ENCODE results near the gene CDKL4. TPM values are rescaled to one million over a fixed set of nuclear protein-coding genes. Genes with fewer than 3 reads are reported as not detected.
"Not testable (repeated sequence)": the region's sequence is repeated elsewhere in the genome, so short reads cannot be mapped to it uniquely, and the experiment has no call there.

Gene CDKL4
- total RNA-seq, 5 donors from 2014 or later (not counting 1 experiment from before 2014, with no cell fraction given), result 0.32 to 0.66 (median 0.39) TPM; not detected in 2

DNA sequence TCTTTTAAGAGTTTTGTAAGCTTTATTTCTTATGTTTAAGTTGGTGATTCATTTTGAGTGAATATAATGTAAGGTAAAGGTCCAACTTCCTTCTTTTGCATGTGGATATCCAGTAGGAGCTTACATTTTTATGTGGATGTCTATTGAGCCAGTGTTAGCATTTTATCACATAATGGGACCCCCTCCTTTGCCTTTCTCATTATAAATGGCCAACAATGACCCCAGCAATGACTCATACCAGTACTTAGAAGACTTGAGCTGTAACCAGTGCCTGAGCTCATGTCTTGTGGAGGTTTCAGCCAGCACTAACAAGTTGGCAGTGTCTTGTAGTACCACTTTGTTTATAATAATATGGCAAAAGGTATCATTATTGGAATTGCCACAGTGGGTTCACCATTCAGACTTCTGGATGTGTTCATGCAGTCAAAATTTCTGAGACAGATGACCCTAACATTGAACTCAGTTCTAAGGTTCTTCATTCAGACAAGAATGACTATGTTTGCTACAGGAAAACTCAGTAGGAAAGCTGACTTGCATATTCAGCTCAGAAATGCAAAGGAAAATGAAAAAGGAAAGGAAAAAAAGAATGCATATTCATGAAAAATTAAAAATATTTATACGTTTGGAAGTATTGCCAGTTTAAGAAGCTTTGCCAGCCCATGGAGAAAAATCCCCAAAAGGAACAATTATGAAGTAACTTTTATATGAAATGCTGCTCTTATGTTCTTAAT lies 41.0 kb downstream of the CDKL4 start:
- H3K4me3 ChIP-seq (ENCODE audit: control insufficient read depth in 1 of 2, extremely low read depth in 1 of 2, low read length in 1 of 2), result no peak overlapping the region
- Mint-ChIP-seq H3K27ac (peak overlapping the region; percentile 11 to 35), H3K4me3 (no peak overlapping the region), H3K27me3 (no peaks in the 10 kb centered on the region), H3K36me3 (peaks cover 2% of the 10 kb centered on the region), H3K4me1 (peaks cover 0 to 17% (median 2%) of the 10 kb centered on the region in 3 donors), H3K9me3 (peaks cover 5 to 14% (median 6%) of the 10 kb centered on the region in 3 donors)
- ChIA-PET CTCF (interaction anchor here in 1 of 2 donors (0.6 kb wide), 1 partner anchor 58 kb away, joined by 5 read pairs; no protein-coding TSS in a partner anchor), POLR2A (interaction anchor here in 1 of 2 donors (0.5 kb wide), 1 partner anchor 90 kb away, joined by 4 read pairs; no protein-coding TSS in a partner anchor)
- no peaks in the 10 kb centered on the region for H3K9me3 ChIP-seq
- H3K4me1 ChIP-seq (ENCODE audit: control insufficient read depth in 1 of 2, extremely low read depth in 1 of 2, insufficient read depth in 2 of 2, low read length in 2 of 2), result peaks cover 0 to 3% of the 10 kb centered on the region in 2 experiments
- H3K27me3 ChIP-seq (replicated peaks in 1 of 2; ENCODE audit: control insufficient read depth in 2 of 2, extremely low read depth in 1 of 2, insufficient read depth in 2 of 2, low read length in 1 of 2), result no peaks in the 10 kb centered on the region
- WGBS (ENCODE audit: insufficient coverage), result no CpG with 5 or more reads among the region's 1 CpG
- DNase-seq (no peak), ATAC-seq (replicated peaks in 1 of 4) (no peak)
- no peaks in the 10 kb centered on the region for H3K36me3 ChIP-seq (ENCODE audit: control insufficient read depth in 2 of 2, extremely low read depth in 1 of 2, insufficient read depth in 1 of 2, low read length in 1 of 2)
- H3K27ac ChIP-seq (ENCODE audit: low read length), result no peak overlapping the region

DNA sequence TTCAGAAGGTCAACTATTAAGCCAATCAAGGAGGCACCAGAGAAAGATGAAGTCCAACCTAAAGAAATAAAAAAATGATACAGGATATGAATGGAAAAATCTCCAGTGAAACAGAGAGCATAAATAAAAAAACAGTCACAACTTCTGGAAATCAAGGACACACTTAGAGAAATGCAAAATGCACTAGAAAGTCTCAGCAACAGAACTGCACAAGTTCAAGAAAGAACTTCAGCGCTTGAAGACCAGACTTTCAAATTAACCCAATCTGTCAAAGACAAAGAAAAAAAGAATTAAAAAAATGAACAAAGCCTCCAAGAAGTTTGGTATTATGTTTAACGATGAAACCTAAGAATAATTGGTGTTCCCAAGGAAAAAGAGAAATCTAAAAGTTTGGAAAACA lies 46.8 kb downstream of the CDKL4 start:
- not testable (repeated sequence) for H3K4me1 Mint-ChIP-seq; H3K27me3 ChIP-seq (replicated peaks in 1 of 2; ENCODE audit: control insufficient read depth in 2 of 2, extremely low read depth in 1 of 2, insufficient read depth in 2 of 2, low read length in 1 of 2); H3K4me1 ChIP-seq (ENCODE audit: control insufficient read depth in 1 of 2, extremely low read depth in 1 of 2, insufficient read depth in 2 of 2, low read length in 2 of 2); H3K4me3 ChIP-seq (ENCODE audit: control insufficient read depth in 1 of 2, extremely low read depth in 1 of 2, low read length in 1 of 2); H3K27ac Mint-ChIP-seq; H3K9me3 ChIP-seq; H3K27me3 Mint-ChIP-seq; H3K36me3 ChIP-seq (ENCODE audit: control insufficient read depth in 2 of 2, extremely low read depth in 1 of 2, insufficient read depth in 1 of 2, low read length in 1 of 2); H3K4me3 Mint-ChIP-seq; H3K36me3 Mint-ChIP-seq; DNase-seq; H3K27ac ChIP-seq (ENCODE audit: low read length); ATAC-seq (replicated peaks in 1 of 4)
- WGBS (ENCODE audit: insufficient coverage), result no CpG with 5 or more reads among the region's 2 CpGs
- peaks cover 5 to 23% (median 14%) of the 10 kb centered on the region in 3 donors for H3K9me3 Mint-ChIP-seq
- ChIA-PET POLR2A (interaction anchor here in 1 of 2 donors (1.1 kb wide), 1 partner anchor 86 kb away, joined by 5 read pairs; no protein-coding TSS in a partner anchor), CTCF (interaction anchor here in 1 of 2 donors (0.6 kb wide), 1 partner anchor 92 kb away, joined by 4 read pairs; no protein-coding TSS in a partner anchor)

DNA sequence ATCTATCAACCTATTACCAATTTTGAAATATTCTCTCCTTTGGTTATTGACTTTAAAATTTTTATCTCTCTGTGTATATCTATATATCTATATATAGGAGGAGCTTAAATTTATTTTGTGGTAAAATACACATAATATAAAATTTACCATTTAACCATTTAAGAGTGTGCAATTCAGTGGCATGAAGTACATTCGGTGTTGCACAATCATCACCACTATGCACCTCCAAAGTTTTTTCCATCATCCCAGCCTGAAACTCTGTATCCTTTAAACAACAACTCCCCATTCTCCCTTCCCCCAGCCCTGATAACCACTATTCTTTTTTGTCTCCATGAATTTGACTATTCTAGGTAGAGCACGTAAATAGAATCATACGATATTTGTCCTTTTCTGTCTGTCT lies 49.1 kb downstream of the CDKL4 start:
- H3K9me3 ChIP-seq, result no peaks in the 10 kb centered on the region
- no peaks in the 10 kb centered on the region for H3K4me1 ChIP-seq (ENCODE audit: control insufficient read depth in 1 of 2, extremely low read depth in 1 of 2, insufficient read depth in 2 of 2, low read length in 2 of 2)
- H3K36me3 ChIP-seq (ENCODE audit: control insufficient read depth in 2 of 2, extremely low read depth in 1 of 2, insufficient read depth in 1 of 2, low read length in 1 of 2), result no peaks in the 10 kb centered on the region
- H3K9me3 Mint-ChIP-seq, result peaks cover 0 to 14% (median 12%) of the 10 kb centered on the region in 3 donors
- DNase-seq (no peak), ATAC-seq (replicated peaks in 1 of 4) (no peak)
- no peaks in the 10 kb centered on the region for H3K27me3 ChIP-seq (replicated peaks in 1 of 2; ENCODE audit: control insufficient read depth in 2 of 2, extremely low read depth in 1 of 2, insufficient read depth in 2 of 2, low read length in 1 of 2)
- no peak overlapping the region for H3K4me3 ChIP-seq (ENCODE audit: control insufficient read depth in 1 of 2, extremely low read depth in 1 of 2, low read length in 1 of 2)
- WGBS (ENCODE audit: insufficient coverage), result 100% methylated on average over 2 of the region's 3 CpGs
- no peak overlapping the region for H3K27ac Mint-ChIP-seq
- H3K36me3 Mint-ChIP-seq, result peaks cover 3% of the 10 kb centered on the region
- H3K27ac ChIP-seq (ENCODE audit: low read length), result no peak overlapping the region
- H3K4me3 Mint-ChIP-seq, result no peak overlapping the region
- ChIA-PET POLR2A (interaction anchor here in 1 of 2 donors (0.6 kb wide), 1 partner anchor 354 kb away, joined by 3 read pairs; no protein-coding TSS in a partner anchor), CTCF (interaction anchor here in 1 of 2 donors (0.5 to 1.0 kb wide), 2 partner anchors 35 to 41 kb away, joined by 3 read pairs; no protein-coding TSS in a partner anchor)
- no peaks in the 10 kb centered on the region for H3K4me1 Mint-ChIP-seq
- H3K27me3 Mint-ChIP-seq, result no peaks in the 10 kb centered on the region

DNA sequence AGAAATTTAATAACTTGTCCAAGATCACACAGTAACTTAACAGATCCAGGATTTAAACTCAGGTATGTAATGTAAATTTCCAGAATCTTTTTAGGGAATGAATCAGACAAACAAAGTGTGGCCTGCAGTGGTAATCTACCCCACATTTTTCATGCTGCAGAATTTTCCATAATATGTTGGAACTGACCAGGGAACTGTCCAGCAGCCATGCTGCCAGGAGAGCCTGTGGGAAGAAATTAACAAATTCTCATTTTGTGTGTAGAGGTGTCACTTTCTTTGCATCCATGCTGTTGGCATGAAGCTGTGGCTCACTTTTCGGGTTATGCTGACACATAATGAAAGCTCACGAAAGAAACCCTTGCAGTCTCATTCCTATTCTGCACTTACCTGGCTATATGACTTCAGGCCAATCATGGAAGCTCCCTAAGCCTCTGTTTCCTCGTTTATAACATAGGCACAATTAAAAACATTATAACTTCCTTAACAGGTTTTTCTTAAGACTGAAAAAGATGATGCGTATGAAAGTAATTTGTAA lies 54.7 kb downstream of the CDKL4 start:
- WGBS (ENCODE audit: insufficient coverage), result 54% methylated on average over 2 of the region's 4 CpGs
- Histone ChIP-seq H3K27me3 (replicated peaks in 1 of 2; ENCODE audit: control insufficient read depth in 2 of 2, extremely low read depth in 1 of 2, insufficient read depth in 2 of 2, low read length in 1 of 2) (no peaks in the 10 kb centered on the region), H3K9me3 (no peaks in the 10 kb centered on the region), H3K36me3 (ENCODE audit: control insufficient read depth in 2 of 2, extremely low read depth in 1 of 2, insufficient read depth in 1 of 2, low read length in 1 of 2) (no peaks in the 10 kb centered on the region), H3K4me3 (ENCODE audit: control insufficient read depth in 1 of 2, extremely low read depth in 1 of 2, low read length in 1 of 2) (no peak overlapping the region), H3K27ac (ENCODE audit: low read length) (no peak overlapping the region), H3K4me1 (ENCODE audit: control insufficient read depth in 1 of 2, extremely low read depth in 1 of 2, insufficient read depth in 2 of 2, low read length in 2 of 2) (no peaks in the 10 kb centered on the region)
- no peak overlapping the region for H3K4me3 Mint-ChIP-seq
- H3K27me3 Mint-ChIP-seq, result no peaks in the 10 kb centered on the region
- no peaks in the 10 kb centered on the region for H3K36me3 Mint-ChIP-seq
- no peaks in the 10 kb centered on the region for H3K9me3 Mint-ChIP-seq
- no peak overlapping the region for H3K27ac Mint-ChIP-seq
- no peak for ATAC-seq (replicated peaks in 1 of 4)
- H3K4me1 Mint-ChIP-seq, result no peaks in the 10 kb centered on the region
- ChIA-PET CTCF (no interaction called here), POLR2A (no interaction called here)
- no peak for DNase-seq

- Mint-ChIP-seq H3K9me3 (no peaks in the 10 kb centered on the region), H3K27ac (no peak overlapping the region), H3K4me1 (no peaks in the 10 kb centered on the region), H3K27me3 (no peaks in the 10 kb centered on the region), H3K4me3 (no peak overlapping the region), H3K36me3 (no peaks in the 10 kb centered on the region)
- 91% methylated on average over 1 of the region's 2 CpGs for WGBS (ENCODE audit: insufficient coverage)
- ATAC-seq (replicated peaks in 1 of 4), result no peak
- ChIA-PET POLR2A (no interaction called here), CTCF (interaction anchor here in 1 of 2 donors (0.5 to 0.6 kb wide), 2 partner anchors 14 to 44 kb away, joined by 3 to 4 read pairs; no protein-coding TSS in a partner anchor)
- DNase-seq, result no peak
- Histone ChIP-seq H3K4me1 (ENCODE audit: control insufficient read depth in 1 of 2, extremely low read depth in 1 of 2, insufficient read depth in 2 of 2, low read length in 2 of 2) (no peaks in the 10 kb centered on the region), H3K36me3 (ENCODE audit: control insufficient read depth in 2 of 2, extremely low read depth in 1 of 2, insufficient read depth in 1 of 2, low read length in 1 of 2) (no peaks in the 10 kb centered on the region), H3K9me3 (no peaks in the 10 kb centered on the region), H3K27ac (ENCODE audit: low read length) (no peak overlapping the region), H3K4me3 (ENCODE audit: control insufficient read depth in 1 of 2, extremely low read depth in 1 of 2, low read length in 1 of 2) (no peak overlapping the region), H3K27me3 (replicated peaks in 1 of 2; ENCODE audit: control insufficient read depth in 2 of 2, extremely low read depth in 1 of 2, insufficient read depth in 2 of 2, low read length in 1 of 2) (no peaks in the 10 kb centered on the region)
Measured at GRCh38 chr2:39183673-39184072, 60.1 kb downstream of the CDKL4 start.

- DNase-seq, result no peak
- no peaks in the 10 kb centered on the region for H3K4me1 ChIP-seq (ENCODE audit: control insufficient read depth in 1 of 2, extremely low read depth in 1 of 2, insufficient read depth in 2 of 2, low read length in 2 of 2)
- no CpG with 5 or more reads among the region's 2 CpGs for WGBS (ENCODE audit: insufficient coverage)
- no peaks in the 10 kb centered on the region for H3K36me3 ChIP-seq (ENCODE audit: control insufficient read depth in 2 of 2, extremely low read depth in 1 of 2, insufficient read depth in 1 of 2, low read length in 1 of 2)
- Mint-ChIP-seq H3K27ac (no peak overlapping the region), H3K9me3 (no peaks in the 10 kb centered on the region), H3K4me1 (no peaks in the 10 kb centered on the region), H3K4me3 (no peak overlapping the region), H3K27me3 (no peaks in the 10 kb centered on the region), H3K36me3 (no peaks in the 10 kb centered on the region)
- no peaks in the 10 kb centered on the region for H3K9me3 ChIP-seq
- H3K27ac ChIP-seq (ENCODE audit: low read length), result no peak overlapping the region
- ChIA-PET POLR2A (no interaction called here), CTCF (no interaction called here)
- no peak overlapping the region for H3K4me3 ChIP-seq (ENCODE audit: control insufficient read depth in 1 of 2, extremely low read depth in 1 of 2, low read length in 1 of 2)
- H3K27me3 ChIP-seq (replicated peaks in 1 of 2; ENCODE audit: control insufficient read depth in 2 of 2, extremely low read depth in 1 of 2, insufficient read depth in 2 of 2, low read length in 1 of 2), result no peaks in the 10 kb centered on the region
- ATAC-seq (replicated peaks in 1 of 4), result no peak
Measured at GRCh38 chr2:39181297-39181696, 62.5 kb downstream of the CDKL4 start.
